Activated T-helper 17 cell treated with anti-CD3 and anti-CD28 coated beads, Interleukin-2, amount 50 U/mL, for 72 hours (primary cell): ENCODE measurements around the gene MCRS1. TPM values are rescaled to one million over a fixed set of nuclear protein-coding genes. Genes with fewer than 3 reads are reported as not detected.
A peak's percentile ranks its signal among the peaks of the same experiment; 100 is the strongest.
"Not testable (repeated sequence)": the region's sequence is repeated elsewhere in the genome, so short reads cannot be mapped to it uniquely, and the experiment has no call there.

Experiments
- ATAC-seq: fragments of 150-1000 bp; cut with Tn5 transposase; replicated peaks from 2 replicates; pipeline ENCODE4 v1.10.0; 2021; ENCODE audit warnings: mild to moderate bottlenecking, moderate library complexity
- H3K27ac Mint-ChIP-seq: one replicate; pipeline ENCODE4 v1.8.0; 2022; ENCODE audit warnings: mixed read lengths
- H3K27me3 Mint-ChIP-seq: one replicate; pipeline ENCODE4 v1.8.0; 2022; ENCODE audit warnings: mixed read lengths
- H3K36me3 Mint-ChIP-seq: one replicate; pipeline ENCODE4 v1.8.0; 2022; ENCODE audit warnings: low read depth, mild to moderate bottlenecking, mixed read lengths
- H3K4me1 Mint-ChIP-seq: one replicate; pipeline ENCODE4 v1.8.0; 2022; ENCODE audit warnings: mixed read lengths
- H3K4me3 Mint-ChIP-seq: one replicate; pipeline ENCODE4 v1.8.0; 2022; ENCODE audit warnings: mild to moderate bottlenecking, mixed read lengths
- H3K9me3 Mint-ChIP-seq: one replicate; pipeline ENCODE4 v1.8.0; 2022; ENCODE audit warnings: mixed read lengths
- total RNA-seq, 2 donors: library from RNA; stranded (reverse); gene quantifications; one replicate each; pipeline ENCODE4 v1.2.3, GENCODE V29; 2022

The MCRS1 gene, protein sequence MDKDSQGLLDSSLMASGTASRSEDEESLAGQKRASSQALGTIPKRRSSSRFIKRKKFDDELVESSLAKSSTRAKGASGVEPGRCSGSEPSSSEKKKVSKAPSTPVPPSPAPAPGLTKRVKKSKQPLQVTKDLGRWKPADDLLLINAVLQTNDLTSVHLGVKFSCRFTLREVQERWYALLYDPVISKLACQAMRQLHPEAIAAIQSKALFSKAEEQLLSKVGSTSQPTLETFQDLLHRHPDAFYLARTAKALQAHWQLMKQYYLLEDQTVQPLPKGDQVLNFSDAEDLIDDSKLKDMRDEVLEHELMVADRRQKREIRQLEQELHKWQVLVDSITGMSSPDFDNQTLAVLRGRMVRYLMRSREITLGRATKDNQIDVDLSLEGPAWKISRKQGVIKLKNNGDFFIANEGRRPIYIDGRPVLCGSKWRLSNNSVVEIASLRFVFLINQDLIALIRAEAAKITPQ
- 10 to 100 TPM; 31.6 to 54.8 TPM for total RNA-seq

DNA sequence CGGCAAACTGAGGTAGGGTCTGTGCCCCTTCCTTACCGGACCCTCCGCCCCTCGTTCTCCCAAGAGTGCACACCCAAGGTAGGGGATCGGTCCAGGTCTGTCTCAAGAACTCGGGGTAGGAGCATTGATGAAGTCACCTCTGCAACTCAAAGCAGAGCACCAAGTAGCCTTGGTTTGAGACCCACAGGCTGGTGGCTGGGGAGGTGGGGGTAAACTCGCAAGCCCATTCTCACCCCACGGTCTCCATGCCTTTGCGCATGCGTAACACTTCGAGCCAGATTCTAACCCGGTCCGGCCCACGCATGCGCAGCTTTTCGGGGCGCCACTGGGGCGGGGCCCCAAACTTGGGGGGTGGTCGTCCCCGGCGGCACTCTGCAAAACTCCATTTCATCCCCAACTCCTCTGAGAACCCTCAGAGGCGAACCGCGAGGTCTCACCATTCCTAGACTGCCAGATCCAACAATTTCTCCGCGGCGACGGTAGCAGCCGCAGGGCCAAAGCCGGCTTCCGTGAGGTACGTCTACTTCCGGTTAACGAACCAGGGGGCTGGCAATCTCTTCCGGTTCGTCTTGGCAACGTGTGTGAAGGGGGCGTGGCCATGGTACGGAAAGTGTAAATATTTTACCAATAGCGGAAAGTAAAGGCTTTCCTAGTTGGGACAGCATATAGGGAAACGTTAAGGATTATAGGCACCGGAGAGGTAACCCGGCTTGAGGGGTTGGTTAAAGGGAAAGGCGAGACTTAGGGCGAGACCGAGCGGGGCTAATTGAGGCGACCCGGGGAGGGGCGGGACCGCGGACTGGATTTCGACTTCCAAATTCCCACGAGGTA lies at the start of gene MCRS1:
MCRS1 (minus strand) TSS at position 532 of the 831 bp plus-strand sequence. CDS start 1,411 bp downstream, outside the sequence.
- Mint-ChIP-seq H3K4me3 (peak within 1 kb of the TSS; percentile 99), H3K36me3 (peaks cover 31% of the 10 kb centered on the region), H3K27me3 (no peaks in the 10 kb centered on the region), H3K9me3 (no peaks in the 10 kb centered on the region), H3K4me1 (peaks cover 29% of the 10 kb centered on the region), H3K27ac (peak within 1 kb of the TSS; percentile 98)
- ATAC-seq = peak; percentile 97

DNA sequence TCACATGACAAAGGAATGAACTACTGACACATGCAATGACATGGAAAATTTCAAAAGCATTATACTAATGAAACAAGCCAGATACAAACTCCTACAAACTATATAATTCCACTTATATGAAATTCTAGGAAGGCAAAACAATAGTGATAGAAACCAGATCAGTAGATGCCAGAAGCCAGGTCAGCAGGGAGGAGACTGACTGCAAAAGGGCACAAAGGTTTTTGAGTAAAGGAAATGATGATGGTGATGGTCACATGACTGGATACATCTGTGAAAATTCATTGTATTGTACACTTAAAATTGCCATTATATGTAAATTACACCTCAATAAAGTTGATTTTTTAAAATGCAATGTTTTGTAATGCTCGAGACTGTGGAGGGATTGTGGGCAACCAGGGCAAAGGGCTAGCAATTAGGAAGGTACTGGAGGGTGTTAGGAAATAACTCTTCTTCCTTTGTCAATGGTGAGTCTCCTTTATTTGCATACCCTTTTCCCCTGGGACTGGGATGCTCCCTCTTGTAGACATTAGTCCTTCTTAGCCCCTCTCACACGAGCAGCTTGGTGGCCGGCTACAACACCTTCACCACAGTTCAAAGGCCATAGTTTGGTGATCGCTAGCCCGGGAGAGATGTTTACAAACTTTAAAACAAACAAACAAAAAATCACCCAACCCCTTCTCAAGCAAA lies 48.7 kb upstream of the MCRS1 start:
- Mint-ChIP-seq H3K36me3 (no peaks in the 10 kb centered on the region), H3K4me3 (no peak overlapping the region), H3K27me3 (peaks cover 3% of the 10 kb centered on the region), H3K27ac (no peak overlapping the region), H3K9me3 (no peaks in the 10 kb centered on the region), H3K4me1 (peaks cover 6% of the 10 kb centered on the region)
- ATAC-seq = no peak

DNA sequence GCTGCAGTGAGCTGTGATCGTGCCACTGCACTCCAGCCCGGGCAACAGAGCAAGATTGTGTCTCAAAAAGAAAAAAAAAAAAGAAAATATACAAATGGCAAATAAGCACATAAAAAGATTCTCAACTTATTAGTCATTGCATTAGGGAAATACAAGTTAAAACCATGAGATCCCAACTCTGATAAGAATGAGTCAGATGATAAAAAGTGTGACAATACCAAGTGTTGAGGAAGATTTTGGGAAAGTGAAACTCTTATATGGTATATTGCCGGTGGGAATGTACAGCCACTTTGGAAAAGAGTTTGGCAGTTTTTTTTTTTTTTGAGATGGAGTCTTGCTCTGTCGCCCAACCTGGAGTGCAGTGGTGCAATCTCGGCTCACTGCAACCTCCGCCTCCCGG lies 47.8 kb upstream of the MCRS1 start:
- Mint-ChIP-seq H3K4me1 (no peaks in the 10 kb centered on the region), H3K4me3 (no peak overlapping the region), H3K27ac (no peak overlapping the region), H3K27me3 (peaks cover 3% of the 10 kb centered on the region), H3K36me3 (no peaks in the 10 kb centered on the region), H3K9me3 (no peaks in the 10 kb centered on the region)
- ATAC-seq = no peak

DNA sequence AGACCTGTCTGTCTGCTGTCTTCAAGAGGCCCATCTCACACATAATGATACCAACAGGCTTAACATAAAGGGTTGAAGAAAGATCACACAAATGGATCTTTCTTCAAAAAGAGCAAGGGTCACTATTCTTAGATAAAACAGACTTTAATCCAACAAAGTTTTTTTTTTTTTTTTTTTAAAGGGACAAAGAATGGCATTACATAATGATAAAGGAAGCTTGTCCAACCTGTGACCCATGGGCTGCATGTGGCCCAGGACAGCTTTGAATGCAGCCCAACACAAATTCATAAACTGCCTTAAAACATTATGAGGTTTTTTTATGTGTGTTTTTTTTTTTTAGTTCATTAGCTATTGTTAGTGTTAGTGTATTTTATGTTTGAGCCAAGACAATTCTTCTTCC lies 44.3 kb upstream of the MCRS1 start:
- H3K27ac Mint-ChIP-seq = no peak overlapping the region
- H3K27me3 Mint-ChIP-seq = peaks cover 11% of the 10 kb centered on the region
- ATAC-seq = no peak
- no peaks in the 10 kb centered on the region for H3K9me3 Mint-ChIP-seq
- H3K4me1 Mint-ChIP-seq = no peaks in the 10 kb centered on the region
- H3K36me3 Mint-ChIP-seq = no peaks in the 10 kb centered on the region
- no peak overlapping the region for H3K4me3 Mint-ChIP-seq

DNA sequence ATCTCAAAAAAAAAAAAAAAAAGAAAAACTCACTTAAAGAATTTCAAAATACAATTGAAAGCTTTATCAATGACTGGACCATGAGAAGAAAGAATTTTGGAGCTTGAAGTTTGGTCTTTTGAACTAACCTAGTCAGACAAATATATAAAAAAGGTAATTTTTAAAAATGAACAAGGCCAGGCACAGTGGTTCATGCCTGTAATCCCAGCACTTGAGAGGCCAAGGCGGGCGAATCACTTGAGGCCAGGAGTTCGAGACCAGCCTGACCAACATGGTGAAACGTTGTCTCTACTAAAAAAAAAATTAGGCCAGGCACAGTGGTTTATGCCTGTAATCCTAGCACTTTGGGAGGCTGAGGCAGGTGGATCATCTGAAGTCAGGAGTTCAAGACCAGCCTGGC lies 42.8 kb upstream of the MCRS1 start:
- not testable (repeated sequence) for H3K27ac Mint-ChIP-seq, H3K4me3 Mint-ChIP-seq, H3K4me1 Mint-ChIP-seq, H3K36me3 Mint-ChIP-seq, H3K9me3 Mint-ChIP-seq, ATAC-seq
- H3K27me3 Mint-ChIP-seq = peaks cover 11% of the 10 kb centered on the region

DNA sequence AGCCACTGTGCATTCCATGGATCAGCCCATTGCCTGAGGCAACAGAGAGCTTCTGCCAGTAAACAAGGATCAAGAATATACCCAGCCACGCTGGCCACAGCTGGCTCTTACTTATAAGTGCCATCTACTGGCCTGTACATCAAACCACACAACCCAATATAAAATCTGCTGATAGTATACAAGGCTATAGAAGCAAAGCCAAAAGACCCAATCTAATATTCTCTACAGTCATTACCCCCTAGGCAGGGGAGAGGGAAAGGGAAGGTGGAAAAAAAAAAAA lies 41.9 kb upstream of the MCRS1 start:
- no peak overlapping the region for H3K4me3 Mint-ChIP-seq
- H3K36me3 Mint-ChIP-seq = no peaks in the 10 kb centered on the region
- H3K9me3 Mint-ChIP-seq = no peaks in the 10 kb centered on the region
- H3K27me3 Mint-ChIP-seq = peaks cover 11% of the 10 kb centered on the region
- no peak for ATAC-seq
- H3K27ac Mint-ChIP-seq = no peak overlapping the region
- H3K4me1 Mint-ChIP-seq = no peaks in the 10 kb centered on the region

DNA sequence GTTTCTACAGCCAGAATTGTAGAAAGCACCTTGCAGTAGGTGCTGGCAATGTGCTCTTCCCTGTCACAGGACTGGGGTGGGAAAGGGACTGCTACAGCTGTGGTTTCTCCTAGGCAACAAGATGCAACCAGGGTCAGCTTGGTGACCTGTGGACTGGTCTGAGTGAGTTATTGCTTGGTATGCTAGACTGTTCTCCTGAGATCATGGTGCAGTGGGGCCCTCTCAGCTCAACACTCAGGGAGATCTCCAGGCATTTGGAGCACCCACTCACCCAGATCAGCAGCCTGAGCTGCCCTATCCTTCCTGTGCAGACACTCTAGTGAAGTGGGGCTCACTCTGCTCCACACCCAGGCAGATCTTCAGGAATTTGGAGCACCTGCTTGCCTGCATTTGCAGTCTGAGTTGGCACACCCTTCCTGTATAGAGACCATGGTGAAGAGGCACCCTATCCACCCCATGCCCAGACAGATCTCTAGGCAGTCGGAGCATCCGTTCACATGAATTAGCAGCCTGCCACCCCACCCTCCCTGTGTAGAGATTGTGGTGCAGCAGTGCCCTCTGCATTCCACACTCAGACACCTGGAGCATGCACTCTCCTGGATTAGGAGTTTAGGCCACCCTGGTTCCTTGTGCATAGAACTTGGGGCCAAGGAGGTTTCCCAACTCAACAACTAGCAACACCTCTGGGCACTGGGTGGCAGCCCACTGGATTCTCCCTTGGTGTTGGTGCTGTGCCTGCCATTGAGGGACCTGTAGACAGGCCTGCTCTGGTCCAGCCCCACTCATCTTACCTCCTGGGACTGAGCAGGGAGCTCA lies 41.3 kb upstream of the MCRS1 start:
- Mint-ChIP-seq H3K9me3 (no peaks in the 10 kb centered on the region), H3K27ac (no peak overlapping the region), H3K4me1 (no peaks in the 10 kb centered on the region), H3K27me3 (peaks cover 11% of the 10 kb centered on the region), H3K4me3 (no peak overlapping the region), H3K36me3 (no peaks in the 10 kb centered on the region)
- ATAC-seq = no peak

DNA sequence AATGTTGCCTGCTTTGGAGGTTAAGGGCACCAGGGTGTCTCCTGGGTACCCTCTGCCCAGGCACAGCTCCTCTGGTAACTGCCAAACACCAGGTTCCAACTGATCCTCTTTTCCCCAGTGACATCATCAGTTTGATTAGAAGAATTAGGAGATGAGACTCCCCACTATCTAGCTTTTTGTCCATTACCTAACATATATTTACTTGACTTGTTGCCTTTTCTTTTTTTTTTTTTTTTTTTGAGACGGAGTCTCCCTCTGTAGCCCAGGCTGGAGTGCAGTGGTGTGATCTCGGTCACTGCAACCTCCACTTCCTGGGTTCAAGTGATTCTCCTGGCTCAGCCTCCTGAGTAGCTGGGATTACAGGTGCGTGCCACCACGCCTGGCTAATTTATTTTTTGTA lies 37.6 kb upstream of the MCRS1 start, which contains the start of gene FAM186B:
FAM186B (minus strand) TSS at position 101 of the 400 bp plus-strand sequence. CDS start 162 bp downstream, outside the sequence.
- not testable (repeated sequence) for H3K27ac Mint-ChIP-seq, H3K4me1 Mint-ChIP-seq, H3K9me3 Mint-ChIP-seq, H3K36me3 Mint-ChIP-seq, H3K27me3 Mint-ChIP-seq, ATAC-seq, H3K4me3 Mint-ChIP-seq

DNA sequence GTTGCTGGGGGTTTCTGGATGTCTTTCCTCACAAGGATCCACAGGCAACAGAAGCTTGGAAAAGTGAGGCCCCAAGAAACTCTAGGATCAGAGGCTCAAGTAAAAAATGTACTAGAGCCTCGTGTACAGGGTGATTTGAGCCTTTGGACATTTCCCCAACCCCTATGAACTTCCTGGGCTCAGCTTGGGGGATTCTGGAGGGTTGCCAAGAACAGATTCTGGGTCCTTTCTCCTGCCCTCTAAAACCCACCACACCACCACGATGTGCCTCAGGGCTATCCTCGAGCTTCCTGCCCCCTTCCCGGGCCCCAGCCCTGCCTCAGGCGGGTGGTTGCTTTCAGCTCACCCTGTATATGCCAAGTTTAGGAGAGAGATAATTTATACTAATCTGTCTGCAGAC lies 36.9 kb upstream of the MCRS1 start:
- Mint-ChIP-seq H3K9me3 (no peaks in the 10 kb centered on the region), H3K27me3 (peaks cover 4% of the 10 kb centered on the region), H3K27ac (no peak overlapping the region), H3K4me1 (no peaks in the 10 kb centered on the region), H3K36me3 (no peaks in the 10 kb centered on the region), H3K4me3 (no peak overlapping the region)
- ATAC-seq = no peak

DNA sequence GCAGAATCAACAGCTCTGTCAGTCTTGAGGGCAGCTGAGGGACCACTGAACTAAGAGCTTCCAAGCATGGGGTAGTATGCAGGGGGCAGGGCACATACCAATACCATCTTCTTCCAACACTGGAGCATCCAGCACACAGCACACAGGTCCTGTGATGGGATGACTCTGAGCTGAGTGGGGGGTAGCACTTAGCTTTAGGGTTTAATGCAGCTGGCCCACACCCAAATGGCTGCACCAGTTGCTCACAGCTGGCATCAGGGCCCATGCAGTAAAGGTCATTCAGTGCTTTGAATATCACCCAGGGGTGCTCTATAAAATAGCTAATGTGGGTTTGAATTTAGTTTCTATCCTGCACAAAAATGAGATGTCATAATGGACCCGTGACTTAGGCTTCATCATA lies 35.8 kb upstream of the MCRS1 start:
- ATAC-seq = no peak
- no peaks in the 10 kb centered on the region for H3K4me1 Mint-ChIP-seq
- no peak overlapping the region for H3K4me3 Mint-ChIP-seq
- no peaks in the 10 kb centered on the region for H3K36me3 Mint-ChIP-seq
- H3K27ac Mint-ChIP-seq = no peak overlapping the region
- peaks cover 3% of the 10 kb centered on the region for H3K27me3 Mint-ChIP-seq
- H3K9me3 Mint-ChIP-seq = no peaks in the 10 kb centered on the region

DNA sequence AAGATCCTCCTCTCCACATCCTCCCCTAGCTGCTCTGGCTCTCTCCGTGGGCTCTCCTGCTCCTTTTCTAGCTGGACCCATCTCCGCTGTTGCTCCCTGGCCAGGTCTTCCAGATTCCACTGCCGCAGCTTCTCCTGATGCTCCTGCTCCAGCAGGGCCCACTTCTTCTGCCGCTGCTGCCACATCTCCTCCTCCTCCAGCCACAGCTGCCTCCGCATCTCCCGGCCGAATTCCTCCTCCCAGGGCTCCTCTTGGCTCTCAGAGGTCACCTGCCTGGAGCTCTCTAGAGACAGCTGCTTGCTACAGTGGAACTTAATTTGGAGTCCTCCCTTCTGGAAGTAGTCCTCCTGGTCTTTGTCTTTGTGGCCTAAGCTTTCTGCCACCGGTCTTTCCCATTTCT lies 32.0 kb upstream of the MCRS1 start:
- Mint-ChIP-seq H3K4me3 (no peak overlapping the region), H3K27me3 (no peaks in the 10 kb centered on the region), H3K27ac (no peak overlapping the region), H3K9me3 (no peaks in the 10 kb centered on the region), H3K36me3 (no peaks in the 10 kb centered on the region), H3K4me1 (no peaks in the 10 kb centered on the region)
- no peak for ATAC-seq

DNA sequence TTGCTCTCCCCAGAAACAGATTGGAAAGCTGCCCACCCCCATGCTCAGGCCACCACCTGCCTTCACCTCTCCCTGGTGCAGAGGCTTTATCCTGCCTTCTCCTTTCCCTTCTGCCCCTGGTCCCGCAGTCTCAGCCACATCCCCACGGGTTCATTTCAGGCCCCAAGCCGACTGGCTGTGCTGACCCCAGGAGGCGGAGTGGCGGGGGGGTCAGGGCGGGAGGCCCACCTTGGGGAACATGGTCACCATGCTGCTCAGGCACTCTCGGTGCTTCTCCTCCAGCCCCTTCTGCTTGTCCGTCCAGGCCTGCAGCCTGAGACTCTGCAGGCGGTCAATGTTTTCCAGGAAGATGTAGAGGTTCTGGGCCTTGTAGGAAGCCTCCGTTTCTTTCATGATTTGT lies 30.6 kb upstream of the MCRS1 start:
- no peaks in the 10 kb centered on the region for H3K27me3 Mint-ChIP-seq
- H3K4me1 Mint-ChIP-seq = no peaks in the 10 kb centered on the region

DNA sequence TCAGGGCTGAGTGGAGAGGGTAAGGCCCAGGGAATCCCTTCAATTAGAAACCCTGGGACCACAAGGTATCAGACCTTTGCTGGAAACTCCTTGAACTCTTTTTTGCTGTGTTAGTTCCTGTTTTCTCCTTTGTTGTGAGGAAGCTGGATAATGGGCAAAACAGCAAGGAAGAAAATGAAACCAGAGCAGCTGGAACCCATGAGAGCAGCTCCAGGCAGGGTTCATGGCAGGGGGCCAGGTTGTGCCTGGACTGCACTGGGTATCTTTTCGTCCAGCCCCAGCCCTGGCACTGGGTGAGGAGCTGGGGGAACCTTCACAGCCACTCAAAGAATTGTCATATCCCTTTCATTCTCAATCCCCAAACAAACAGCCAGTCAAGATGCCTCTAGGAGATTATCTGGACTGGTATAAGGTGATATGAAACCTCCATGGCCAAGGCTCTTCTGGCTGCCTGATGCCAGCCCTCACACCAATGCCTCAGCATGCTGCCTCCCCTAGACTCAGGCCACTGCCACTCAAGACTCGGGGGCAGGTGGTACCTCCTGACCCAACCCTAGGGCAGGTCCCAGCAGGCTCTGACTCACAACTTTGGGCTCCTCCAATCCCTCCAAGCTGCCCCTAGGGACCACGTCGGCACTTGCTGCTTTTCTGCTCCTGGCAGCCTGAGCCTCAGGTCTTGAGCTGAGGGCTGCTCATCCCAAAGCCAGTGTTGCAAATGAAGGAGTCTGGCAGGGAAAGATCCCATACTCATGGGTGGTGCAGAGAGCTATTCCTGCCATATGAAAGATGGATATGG lies 21.0 kb upstream of the MCRS1 start:
- Mint-ChIP-seq H3K4me1 (no peaks in the 10 kb centered on the region), H3K27ac (no peak overlapping the region), H3K9me3 (peaks cover 4% of the 10 kb centered on the region), H3K27me3 (no peaks in the 10 kb centered on the region), H3K4me3 (no peak overlapping the region), H3K36me3 (no peaks in the 10 kb centered on the region)
- ATAC-seq = no peak

More for the DNA sequence above, 30.6 kb upstream of the MCRS1 start:
- H3K27ac Mint-ChIP-seq = no peak overlapping the region
- H3K4me3 Mint-ChIP-seq = no peak overlapping the region
- no peaks in the 10 kb centered on the region for H3K36me3 Mint-ChIP-seq
- H3K9me3 Mint-ChIP-seq = no peaks in the 10 kb centered on the region
- no peak for ATAC-seq
